22Rv1 (cell line): ENCODE measurements around the gene STON1.

Experiments
- H3K27ac ChIP-seq: fragments of 450-650 bp; 2 replicates; pipeline ENCODE4 v1.5.1; 2017
- CTCF ChIP-seq: fragments of 450-650 bp; IDR thresholded peaks from 2 replicates; pipeline ENCODE4 v1.5.1; 2017; ENCODE audit warnings: mild to moderate bottlenecking
- ZFX ChIP-seq: fragments of 450-650 bp; IDR thresholded peaks from 2 replicates; pipeline ENCODE4 v1.6.1; 2017; ENCODE audit warnings: antibody characterized with exemption, borderline replicate concordance

STON1 gene

DNA sequence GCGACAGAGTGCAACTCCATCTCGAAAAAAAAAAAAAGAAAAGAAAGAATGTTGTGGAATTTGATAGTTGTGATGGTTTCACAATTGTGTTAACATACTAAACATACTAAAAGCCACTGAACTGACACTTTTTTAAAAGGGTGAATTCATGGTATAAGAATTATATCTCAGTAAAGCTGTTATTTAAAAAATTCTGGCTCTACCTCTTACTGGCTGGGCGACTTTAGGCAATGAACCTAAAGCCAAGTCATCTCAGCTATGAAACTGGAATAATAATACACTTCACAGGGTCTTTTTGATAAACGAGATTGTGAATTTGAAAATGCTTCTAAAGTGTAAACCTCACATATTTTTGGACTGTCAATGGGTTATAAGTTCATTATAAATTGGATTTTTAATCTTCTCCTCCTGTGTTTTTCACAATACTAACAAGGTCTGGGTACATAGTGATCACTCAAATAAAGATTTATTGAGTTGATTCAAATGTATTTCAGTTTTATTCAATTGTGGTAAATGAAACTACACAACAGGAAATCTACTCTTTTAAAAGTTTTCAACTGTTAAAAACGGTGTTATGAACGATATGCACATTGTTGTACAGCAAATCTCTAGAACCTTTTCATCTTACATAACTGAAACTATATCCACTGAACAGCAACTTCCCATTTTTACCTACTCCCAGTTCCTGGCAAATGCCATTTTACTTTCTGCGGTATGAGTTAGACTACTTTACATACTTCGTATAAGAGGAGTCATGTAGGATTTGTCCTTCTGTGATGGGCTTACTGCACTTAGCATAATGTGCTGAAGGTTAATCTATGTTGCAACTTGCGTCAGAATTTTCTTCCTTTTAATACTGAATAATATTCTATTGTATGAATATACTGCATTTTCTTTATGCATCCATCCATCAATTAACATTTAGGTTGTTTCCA is 44.7 kb downstream of the STON1 start:
- no peak for TF ChIP-seq CTCF
- no peak for TF ChIP-seq ZFX
- no peak overlapping the region for H3K27ac ChIP-seq

GRCh38 chr2:48578313-48578712 is 48.4 kb downstream of the STON1 start:
- H3K27ac ChIP-seq = no peak overlapping the region

GRCh38 chr2:48583961-48584360 is 54.0 kb downstream of the STON1 start:
- TF ChIP-seq ZFX (no peak), CTCF (no peak)
- H3K27ac ChIP-seq = no peak overlapping the region

More at GRCh38 chr2:48578313-48578712, 48.4 kb downstream of the STON1 start:
- TF ChIP-seq CTCF = no peak
- no peak for TF ChIP-seq ZFX

DNA sequence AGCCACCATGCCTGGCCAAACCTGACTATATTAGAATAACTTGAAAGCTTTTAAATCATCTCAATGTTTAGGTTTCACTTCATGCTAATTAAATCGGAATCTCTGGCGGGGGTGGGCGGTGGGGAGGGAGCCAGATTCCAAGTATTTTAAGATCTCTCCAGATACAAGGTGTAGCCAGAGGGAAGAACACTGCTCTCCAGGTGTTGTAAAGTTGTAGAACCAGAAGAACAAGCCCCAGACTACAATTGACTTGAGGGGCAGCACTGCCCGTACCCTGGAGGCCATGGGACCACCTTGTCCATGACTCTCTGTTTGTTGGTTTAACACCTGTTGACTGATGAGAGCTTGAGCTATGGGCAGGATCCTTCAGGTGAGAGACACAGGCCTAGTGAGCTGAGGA is 54.6 kb downstream of the STON1 start:
- no peak overlapping the region for H3K27ac ChIP-seq
- TF ChIP-seq ZFX (no peak), CTCF (no peak)

GRCh38 chr2:48586433-48586832 is 56.5 kb downstream of the STON1 start:
- TF ChIP-seq ZFX = no peak
- no peak for TF ChIP-seq CTCF

DNA sequence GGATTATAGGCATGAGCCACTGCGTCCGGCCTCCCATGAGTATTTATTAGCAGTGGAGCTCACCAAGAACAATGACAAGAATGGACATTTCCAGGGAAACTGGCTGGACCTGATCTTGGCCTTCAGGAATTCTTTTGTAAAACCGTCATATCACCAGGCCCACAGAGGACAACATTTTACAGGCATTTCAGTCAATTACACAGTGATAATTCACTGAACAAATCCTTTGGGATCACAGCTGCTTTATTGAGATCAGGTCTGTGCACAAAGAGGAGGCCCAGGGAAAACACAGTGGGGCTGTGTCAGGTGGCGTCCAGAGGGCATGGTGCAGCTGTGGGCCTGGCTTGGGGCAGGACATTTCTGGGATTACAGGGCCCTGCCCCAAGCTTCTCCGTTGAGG is 57.6 kb downstream of the STON1 start:
- no peak for TF ChIP-seq CTCF
- TF ChIP-seq ZFX = no peak
- H3K27ac ChIP-seq = no peak overlapping the region

More at GRCh38 chr2:48586433-48586832, 56.5 kb downstream of the STON1 start:
- H3K27ac ChIP-seq = no peak overlapping the region

DNA sequence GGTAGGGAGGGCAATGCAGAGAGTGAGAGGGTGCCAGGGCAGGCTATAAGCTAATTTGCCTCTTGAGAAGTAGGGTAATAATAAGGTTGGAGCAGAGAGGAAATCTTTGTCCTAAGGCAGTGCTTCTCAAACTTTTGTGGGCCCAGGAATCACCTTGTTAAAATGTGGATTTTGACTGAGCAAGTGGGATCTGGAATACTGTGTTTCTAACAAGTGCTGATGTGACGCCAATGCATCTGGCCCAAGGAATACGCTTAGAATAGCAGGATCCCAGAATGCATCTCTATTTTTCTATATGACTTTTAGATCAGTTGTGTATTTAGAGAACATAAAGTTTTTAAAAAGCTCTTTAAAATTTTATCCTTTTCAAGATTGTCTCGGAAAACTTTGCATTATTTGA is 58.0 kb downstream of the STON1 start:
- H3K27ac ChIP-seq = no peak overlapping the region
- TF ChIP-seq ZFX (no peak), CTCF (no peak)
